SH-SY5Y (cell line): Measurements from ENCODE around the gene EHHADH.

Source experiments
- GATA2 ChIP-seq: IDR thresholded peaks from 2 replicates; pipeline ENCODE4 v1.6.1; 2011; ENCODE audit warnings: mild to moderate bottlenecking, low read depth, low read length
- GATA3 ChIP-seq: IDR thresholded peaks from 2 replicates; pipeline ENCODE4 v1.6.1; 2011; ENCODE audit warnings: low read depth, mild to moderate bottlenecking, low read length, moderate library complexity

- TF ChIP-seq GATA2 (no peak), GATA3 (no peak)
Measured at GRCh38 chr3:185236969-185237368, 16.9 kb downstream of the EHHADH start.
